GM21529 (cell line): ENCODE measurements around the gene MCC.

Experiments used
- ATAC-seq: cut with Tn5 transposase; IDR thresholded peaks from one replicate; pipeline ENCODE4 v1.9.1; 2021; ENCODE audit not compliant: unreplicated experiment

MCC gene

GRCh38 chr5:113373426-113373825, 114.8 kb downstream of the MCC start:
- no peak for ATAC-seq

DNA sequence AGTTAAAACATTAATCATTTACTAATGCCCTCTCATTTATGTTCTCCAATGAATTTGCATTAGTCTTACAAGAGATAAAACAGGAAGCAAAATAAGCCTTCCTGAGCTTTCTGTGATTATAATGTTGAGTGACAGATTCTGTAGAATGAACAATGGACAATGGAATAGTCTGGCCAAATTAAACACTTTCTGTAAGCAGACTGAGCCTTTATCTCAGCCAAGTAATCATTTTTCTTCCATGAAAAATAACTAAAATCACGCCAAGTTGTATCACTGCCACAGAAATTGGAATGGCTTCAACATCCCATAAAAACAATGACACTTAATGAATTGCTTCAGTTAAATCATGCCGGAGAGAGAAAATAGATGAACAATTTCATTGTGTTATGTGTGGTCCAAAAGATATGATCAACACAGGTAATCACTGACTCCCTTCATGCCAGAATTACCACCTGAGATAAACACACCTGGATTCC, 116.5 kb downstream of the MCC start:
- ATAC-seq: no peak

DNA sequence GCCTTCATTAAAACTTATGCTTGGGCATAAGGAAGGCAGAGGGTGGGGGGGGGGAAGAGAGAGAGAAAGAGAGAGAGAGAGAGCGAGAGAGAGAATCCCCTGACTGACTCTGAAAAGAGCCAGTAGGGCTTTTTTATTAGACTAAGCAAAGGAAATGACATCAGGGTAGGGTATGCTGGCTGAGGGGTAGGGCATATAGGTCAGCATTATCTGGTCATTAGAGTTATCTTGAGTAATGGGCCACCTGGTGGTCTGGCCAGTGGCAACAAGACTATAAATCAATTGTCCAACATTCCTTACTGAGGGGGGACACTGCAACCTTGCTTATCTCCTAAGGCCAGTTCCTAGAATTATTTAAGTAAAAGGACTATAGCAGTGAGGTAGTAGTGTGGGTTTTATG, 120.7 kb downstream of the MCC start:
- no peak for ATAC-seq

DNA sequence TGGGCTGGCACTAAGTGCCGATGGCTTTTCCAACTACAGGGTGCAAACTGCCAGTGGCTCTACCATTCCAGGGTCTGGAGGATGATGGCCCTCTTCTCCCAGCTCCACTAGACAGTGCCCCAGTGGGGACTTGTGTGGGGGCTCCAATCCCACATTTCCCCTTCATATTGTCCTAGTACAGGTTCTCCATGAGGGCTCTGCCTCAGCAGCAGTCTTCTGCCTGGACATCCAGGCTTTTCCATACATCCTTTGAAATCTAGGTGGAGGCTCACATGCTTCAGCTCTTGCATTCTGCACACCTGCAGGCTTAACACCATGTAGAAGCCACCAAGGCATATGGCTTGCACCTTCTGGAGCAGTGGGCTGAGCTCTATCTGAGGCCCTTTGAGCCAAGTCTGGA, 123.8 kb downstream of the MCC start:
- ATAC-seq: no peak

DNA sequence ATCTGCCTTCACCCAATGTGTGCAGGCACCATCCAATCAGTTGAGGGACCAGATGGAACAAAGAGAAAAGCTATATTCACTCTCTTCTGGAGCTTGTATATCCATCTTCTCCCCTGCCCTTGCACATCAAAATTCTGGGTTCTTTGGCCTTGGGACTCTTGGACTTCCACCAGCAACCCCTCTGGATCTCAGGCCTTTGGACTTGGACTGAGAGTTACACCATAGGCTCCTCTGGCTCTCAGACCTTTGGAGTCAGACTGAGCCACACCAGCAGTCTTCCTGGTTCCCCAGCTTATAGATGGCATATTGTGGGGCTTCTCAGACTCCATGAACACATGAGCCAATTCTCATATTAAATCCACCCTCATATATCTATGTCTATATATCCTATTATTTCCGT, 126.6 kb downstream of the MCC start:
- no peak for ATAC-seq

GRCh38 chr5:113359419-113359818, 128.8 kb downstream of the MCC start:
- no peak for ATAC-seq

- ATAC-seq: no peak
These were observed 129.6 kb downstream of the MCC start for GRCh38 chr5:113358696-113359095.

DNA sequence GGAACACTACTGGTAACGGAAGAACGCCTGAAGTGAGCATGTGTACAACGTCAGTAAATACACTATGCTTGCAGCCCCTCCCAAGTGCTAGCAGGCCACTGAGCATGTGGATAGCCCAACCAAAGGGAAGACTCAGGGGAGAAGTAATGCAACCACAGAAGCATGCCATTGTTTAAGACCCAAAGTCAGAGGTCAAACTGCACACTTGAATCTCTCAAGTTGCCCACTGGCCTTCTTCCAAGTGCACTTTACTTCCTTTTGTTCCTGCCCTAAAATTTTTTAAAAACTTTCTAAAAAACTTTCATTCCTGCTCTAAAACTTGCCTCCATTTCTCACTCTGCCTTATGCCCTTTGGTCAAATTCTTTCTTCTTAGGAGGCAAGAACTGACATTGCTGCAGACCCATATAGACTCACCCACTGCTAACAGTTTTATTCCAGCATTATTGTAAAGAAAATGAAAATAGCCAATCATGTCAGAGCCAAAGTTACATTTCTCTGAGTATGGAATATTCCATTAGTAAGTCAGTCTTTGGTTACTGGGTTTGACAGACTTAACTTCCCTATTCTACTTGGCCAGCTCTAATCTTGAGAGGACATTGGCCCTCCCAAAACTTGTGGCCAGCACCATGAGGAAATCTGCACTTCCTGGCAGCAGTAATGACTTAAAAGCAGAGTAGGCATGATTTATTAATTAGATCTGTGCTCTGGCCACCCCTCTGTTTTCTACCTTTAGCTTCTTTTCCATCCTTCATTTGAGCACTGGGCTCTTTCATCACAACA, 130.4 kb downstream of the MCC start:
- no peak for ATAC-seq

DNA sequence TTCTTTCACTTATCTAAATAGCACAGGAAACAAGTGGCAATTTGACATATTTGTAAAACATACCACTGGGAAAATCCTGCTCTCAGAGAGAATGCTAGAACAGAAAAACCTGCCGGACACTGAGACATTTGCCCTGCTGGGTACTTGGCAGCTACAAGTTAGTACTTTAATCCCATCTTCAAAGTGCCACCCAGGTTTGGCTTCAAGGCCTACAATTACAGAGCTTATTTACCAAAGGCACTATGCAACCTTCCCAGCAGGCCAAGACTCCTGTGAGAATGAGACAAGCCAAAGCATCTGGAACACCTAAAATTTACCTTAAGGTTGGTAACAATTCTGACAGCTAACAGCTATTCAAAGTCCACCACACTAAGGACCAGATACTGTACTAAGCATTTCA, 131.8 kb downstream of the MCC start:
- ATAC-seq: no peak

- ATAC-seq: no peak
These were observed 134.2 kb downstream of the MCC start for GRCh38 chr5:113354055-113354454.

DNA sequence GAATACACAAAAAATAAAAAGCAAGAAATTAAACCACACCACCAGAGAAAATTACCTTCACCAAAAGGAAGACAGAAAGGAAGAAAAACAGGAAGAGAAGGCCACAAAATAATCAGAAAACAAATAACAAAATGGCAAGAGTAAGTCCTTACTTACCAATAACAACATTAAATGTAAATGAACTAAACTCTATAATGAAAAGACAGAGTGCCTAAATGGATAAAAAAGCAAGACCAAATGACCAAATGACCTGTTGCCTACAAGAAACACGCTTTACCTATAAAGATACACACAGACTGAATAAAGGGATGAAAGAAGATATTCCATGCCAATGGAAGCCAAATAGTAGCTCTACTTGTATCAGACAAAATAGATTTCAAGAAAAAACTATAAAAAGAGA, 140.7 kb downstream of the MCC start:
- ATAC-seq: no peak

DNA sequence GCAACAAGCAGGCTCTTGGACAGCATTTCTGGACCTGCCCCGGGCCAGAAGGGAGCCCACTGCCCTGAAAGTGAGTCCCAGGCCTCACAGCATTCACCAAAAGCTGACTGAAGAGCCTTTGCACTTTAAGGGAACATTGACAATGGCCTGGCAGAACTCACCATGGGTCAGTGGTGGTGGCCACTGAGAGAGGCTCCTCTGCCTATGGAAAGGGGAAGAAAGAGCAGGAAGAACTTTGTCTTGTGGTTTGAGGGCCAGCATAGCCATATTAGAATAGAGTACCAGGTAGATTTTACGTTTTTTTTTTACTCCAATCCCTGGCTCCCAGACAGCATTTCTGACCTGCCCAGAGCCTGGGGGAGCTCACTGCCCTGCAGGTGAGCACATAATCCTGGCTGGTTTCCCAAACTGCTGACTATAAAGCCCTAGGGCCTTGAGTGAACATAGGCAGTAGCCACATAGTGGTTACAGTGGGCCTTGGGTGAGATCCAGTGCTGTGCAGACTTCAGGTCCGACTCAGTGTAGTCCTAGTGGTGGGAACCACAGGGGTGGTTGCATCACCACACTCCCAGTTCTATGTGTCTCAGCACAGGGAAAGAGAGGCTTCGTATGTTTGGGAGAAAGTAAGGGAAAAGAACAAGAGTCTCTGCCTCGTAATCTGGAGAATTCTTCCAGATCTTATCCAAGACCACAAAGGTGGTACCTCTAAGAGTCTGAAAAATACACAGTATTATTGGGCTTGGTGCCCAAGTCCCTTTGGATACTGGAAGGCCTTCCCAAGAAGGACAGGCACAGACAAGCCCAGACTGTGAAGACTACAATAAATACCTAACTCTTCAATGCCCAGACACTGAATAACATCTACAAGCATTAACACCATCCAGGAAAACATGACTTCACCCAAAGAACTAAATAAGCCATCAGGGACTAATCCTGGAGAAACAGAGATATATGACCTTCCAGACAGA, 143.0 kb downstream of the MCC start:
- ATAC-seq: no peak

DNA sequence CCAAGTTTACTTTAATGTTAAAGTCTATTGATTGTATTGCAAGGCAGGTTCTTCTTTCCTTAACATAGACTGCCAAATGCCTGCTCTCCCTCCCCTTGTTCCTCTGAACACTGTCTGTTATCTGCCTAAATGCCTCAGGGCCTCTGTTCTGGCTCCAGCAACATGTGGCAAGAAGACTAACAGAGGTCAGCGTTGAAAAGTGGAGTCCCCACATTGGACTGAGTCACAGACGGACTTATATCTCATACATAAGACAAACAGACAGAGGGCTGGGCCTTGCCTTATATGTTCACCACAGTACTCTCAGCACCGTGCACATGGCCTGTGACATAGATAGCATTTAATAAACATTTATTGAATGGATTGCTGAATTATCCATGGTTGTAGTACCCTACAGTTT, 144.9 kb downstream of the MCC start:
- ATAC-seq: no peak

DNA sequence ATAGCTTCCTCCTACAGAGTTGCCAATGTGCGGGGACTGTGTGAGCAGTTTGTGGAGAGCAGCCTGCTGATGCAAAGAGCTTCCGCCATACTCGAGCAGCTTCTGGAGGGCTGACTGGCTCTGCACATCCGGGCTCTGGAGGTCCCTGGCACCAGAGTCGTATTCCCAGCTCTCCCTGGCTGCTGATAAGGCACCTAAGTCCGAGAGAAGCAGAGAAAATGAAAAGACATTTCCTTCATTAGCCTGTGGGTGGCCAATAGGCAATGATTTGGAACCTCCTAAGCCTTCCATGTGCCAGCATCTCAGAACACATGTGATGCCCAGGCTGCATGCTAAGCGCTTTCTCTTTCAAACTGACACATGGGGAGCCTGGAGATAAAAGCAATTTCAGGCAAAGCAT, 147.7 kb downstream of the MCC start:
- no peak for ATAC-seq

GRCh38 chr5:113338628-113339027, 149.6 kb downstream of the MCC start:
- ATAC-seq: no peak

- no peak for ATAC-seq
These were observed 150.5 kb downstream of the MCC start for GRCh38 chr5:113337515-113338415.

DNA sequence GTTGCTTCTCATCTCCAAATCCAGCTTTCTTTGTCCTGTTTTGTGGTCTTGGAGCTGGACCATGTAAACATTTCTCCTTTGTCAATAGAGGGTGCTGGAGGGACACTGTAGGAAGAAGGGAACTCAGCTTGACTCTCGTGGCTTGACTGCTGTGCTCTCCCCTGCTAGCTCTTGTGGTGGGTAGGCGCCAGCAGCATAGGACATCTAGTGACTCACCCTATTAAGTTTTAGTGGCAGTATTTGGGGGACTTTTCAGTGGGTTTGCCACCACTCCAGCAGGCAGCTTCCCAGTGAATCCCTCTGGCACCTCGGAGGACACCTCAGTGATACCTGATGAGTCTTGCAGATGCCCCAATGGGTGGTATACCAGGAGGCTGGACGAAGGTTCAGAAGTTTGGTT, 151.3 kb downstream of the MCC start:
- ATAC-seq: no peak

DNA sequence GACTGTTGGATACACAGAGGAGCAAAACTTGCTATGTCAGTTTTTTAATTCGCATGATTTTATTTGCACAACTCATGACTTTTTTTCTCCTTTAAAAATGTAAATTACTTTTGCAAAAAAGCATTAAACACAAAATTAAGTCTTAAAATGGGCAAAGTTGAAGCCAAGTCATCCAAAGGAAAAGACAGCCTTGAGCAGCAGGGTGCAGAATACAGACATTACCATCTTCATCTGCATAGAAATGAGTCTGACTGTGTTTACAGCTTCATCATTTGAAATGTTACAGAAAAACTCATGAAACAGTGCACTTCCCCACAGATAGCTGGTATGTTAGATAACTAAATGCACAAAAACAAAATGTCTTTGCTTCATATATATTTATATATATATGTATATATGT, 154.8 kb downstream of the MCC start:
- ATAC-seq: no peak

GRCh38 chr5:113331209-113331551, 157.1 kb downstream of the MCC start:
- ATAC-seq: no peak

- no peak for ATAC-seq
These were observed 157.6 kb downstream of the MCC start for GRCh38 chr5:113330533-113331208.

DNA sequence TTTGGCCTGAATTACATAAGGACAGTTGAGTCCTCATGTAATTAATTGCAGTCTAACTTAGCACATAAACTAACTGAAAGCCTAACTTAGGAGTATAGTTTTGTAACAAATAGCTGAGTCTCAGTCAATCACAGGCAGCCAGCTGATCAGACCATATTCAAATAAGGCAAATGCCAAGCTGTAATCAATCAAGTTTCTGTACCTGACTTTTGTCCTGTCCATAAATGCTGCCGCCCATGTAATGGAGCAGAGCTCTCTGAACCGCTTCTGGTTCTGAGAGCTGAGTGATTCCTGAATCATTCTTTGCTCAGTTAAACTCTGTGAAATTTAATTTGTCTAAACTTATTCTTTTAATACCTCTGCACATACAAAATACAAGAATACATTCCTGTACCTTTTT, 158.3 kb downstream of the MCC start:
- ATAC-seq: no peak
